Natural killer cell treated with Interleukin-12 subunit alpha and Interleukin-12 subunit beta and Interleukin-15 and Interleukin-18, amount 100 ng/mL, for 72 hours (primary cell): Measurements from ENCODE around the gene WDHD1. TPM values are rescaled to one million over a fixed set of nuclear protein-coding genes. Genes with fewer than 3 reads are reported as not detected.
"Not testable (repeated sequence)": the region's sequence is repeated elsewhere in the genome, so short reads cannot be mapped to it uniquely, and the experiment has no call there.

Experiments used
- ATAC-seq, 2 donors: fragments of 150-1000 bp; cut with Tn5 transposase in 1 of 2; sonication (Bioruptor Pico), chemical (Tn5 transposase) in 1 of 2; 2 replicates each; pipeline ENCODE4 v1.10.0; 2021
- DNase-seq: peaks from one replicate; pipeline ENCODE4 v3.0.0; 2022; ENCODE audit warnings: low spot score
- H3K27ac Mint-ChIP-seq, 2 donors: 1 replicate in 1 of 2; 2 replicates in 1 of 2; pipeline ENCODE4 v1.8.0; 2022; ENCODE audit warnings: mixed read lengths in 2 of 2, mild to moderate bottlenecking in 1 of 2, moderate library complexity in 1 of 2
- H3K27me3 Mint-ChIP-seq, 2 donors: 1 replicate in 1 of 2; 2 replicates in 1 of 2; pipeline ENCODE4 v1.8.0; 2022; ENCODE audit warnings: mixed read lengths in 2 of 2
- H3K36me3 Mint-ChIP-seq: one replicate; pipeline ENCODE4 v1.8.0; 2022; ENCODE audit warnings: mixed read lengths
- H3K4me1 Mint-ChIP-seq, 2 donors: 1 replicate in 1 of 2; 2 replicates in 1 of 2; pipeline ENCODE4 v1.8.0; 2022; ENCODE audit warnings: low read depth in 2 of 2, mixed read lengths in 2 of 2, mild to moderate bottlenecking in 1 of 2
- H3K4me3 Mint-ChIP-seq: one replicate; pipeline ENCODE4 v1.8.0; 2022; ENCODE audit warnings: mixed read lengths
- H3K9me3 Mint-ChIP-seq: 2 replicates; pipeline ENCODE4 v1.8.0; 2022; ENCODE audit warnings: mixed read lengths
- total RNA-seq, 2 donors: library from RNA; stranded (reverse); gene quantifications; one replicate each; pipeline ENCODE4 v1.2.3, GENCODE V29; 2022

WDHD1 gene
- total RNA-seq, 2 donors from 2014 or later: 33.6 to 51.3 TPM

DNA sequence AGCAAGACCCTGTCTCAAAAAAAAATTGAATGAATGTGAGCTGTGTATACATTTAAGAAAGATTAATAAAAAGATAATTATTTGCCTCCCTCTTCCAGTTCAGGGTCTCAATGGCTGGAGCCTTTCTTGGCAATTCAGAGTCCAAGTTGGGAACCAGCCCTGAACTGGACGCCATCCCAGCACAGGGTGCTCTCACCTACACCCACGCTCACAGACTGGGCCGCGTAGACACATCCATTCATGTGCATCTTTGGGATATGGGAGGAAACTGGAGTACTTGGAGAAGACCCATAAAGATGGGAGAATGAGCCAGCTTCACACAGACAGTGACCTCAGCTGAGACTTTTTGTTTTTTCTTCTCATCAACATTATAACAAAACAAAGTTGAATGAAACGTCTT lies 31.0 kb upstream of the WDHD1 start:
- H3K9me3 Mint-ChIP-seq: no peaks in the 10 kb centered on the region
- DNase-seq: no peak
- H3K36me3 Mint-ChIP-seq: peaks cover 15% of the 10 kb centered on the region
- ATAC-seq: no peak
- H3K27ac Mint-ChIP-seq: no peak overlapping the region
- H3K4me1 Mint-ChIP-seq: peaks cover 22 to 44% of the 10 kb centered on the region in 2 donors
- H3K4me3 Mint-ChIP-seq: no peak overlapping the region
- no peaks in the 10 kb centered on the region for H3K27me3 Mint-ChIP-seq

DNA sequence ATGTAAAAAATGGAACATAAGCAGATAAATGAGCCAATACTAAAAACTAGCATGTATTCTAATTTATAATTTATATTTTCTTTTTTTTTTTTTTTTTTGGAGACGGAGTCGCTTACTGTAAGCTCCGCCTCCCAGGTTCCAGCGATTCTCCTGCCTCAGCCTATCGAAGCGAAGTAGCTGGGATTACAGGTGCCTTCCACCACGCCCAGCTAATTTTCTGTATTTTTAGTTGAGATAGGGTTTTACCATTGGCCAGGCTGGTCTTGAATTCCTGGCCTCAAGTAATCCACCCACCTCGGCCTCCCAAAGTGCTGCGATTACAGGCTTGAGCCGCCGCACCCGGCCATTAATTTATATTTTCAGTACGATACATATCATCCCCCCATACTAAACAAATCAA lies 27.2 kb upstream of the WDHD1 start:
- Mint-ChIP-seq H3K36me3 (peaks cover 10% of the 10 kb centered on the region), H3K4me3 (peak overlapping the region; percentile 40), H3K27me3 (no peaks in the 10 kb centered on the region), H3K4me1 (peaks cover 29 to 38% of the 10 kb centered on the region in 2 donors), H3K9me3 (no peaks in the 10 kb centered on the region), H3K27ac (peak overlapping the region; percentile 57 to 86)
- ATAC-seq (no peak), DNase-seq (no peak)

DNA sequence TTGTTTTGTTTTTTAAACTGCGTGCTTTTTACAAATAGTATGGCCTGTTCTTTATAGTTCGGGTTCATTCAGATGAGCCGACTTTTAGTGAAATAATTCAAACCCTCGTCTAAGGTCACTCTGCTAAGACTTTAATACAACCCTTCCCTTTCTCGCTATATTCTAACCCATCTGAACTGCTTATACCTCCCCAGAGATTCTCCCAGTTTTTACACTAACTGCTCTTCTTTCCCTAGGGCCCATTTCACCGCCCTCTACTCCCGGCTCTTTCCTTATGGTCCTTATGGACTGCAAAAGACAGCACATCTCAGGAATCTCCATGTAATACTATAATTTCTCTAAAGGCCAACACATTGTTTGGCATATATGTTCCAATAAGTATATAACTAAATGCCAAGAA lies 26.6 kb upstream of the WDHD1 start:
- no peak for ATAC-seq
- H3K4me3 Mint-ChIP-seq: peak overlapping the region; percentile 84
- H3K27ac Mint-ChIP-seq: peak overlapping the region; percentile 57 to 86
- no peaks in the 10 kb centered on the region for H3K9me3 Mint-ChIP-seq
- H3K36me3 Mint-ChIP-seq: peaks cover 10% of the 10 kb centered on the region
- H3K4me1 Mint-ChIP-seq: peaks cover 29 to 38% of the 10 kb centered on the region in 2 donors
- no peak for DNase-seq
- H3K27me3 Mint-ChIP-seq: no peaks in the 10 kb centered on the region

DNA sequence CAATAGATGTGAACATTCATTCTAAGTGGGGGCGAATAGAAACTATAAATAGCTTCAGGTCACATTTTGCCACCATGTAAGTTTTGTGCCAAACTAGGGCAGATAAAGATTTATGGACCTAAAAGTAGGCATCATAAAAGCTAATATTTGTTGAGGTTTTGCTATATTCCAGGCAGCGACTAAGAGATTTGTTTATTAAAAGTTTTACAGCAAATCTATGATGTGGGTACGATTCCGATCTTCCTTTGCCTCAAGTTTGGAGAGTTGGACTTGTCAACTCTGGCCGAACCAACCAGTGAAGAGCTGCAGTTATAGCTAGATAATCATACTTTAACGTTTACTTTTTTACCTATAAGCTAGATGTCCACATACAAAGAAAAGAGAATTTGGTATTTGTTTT lies 26.1 kb upstream of the WDHD1 start:
- Mint-ChIP-seq H3K4me1 (peaks cover 29 to 35% of the 10 kb centered on the region in 2 donors), H3K27ac (peak overlapping the region; percentile 57 to 86), H3K4me3 (peak overlapping the region; percentile 84), H3K9me3 (no peaks in the 10 kb centered on the region), H3K27me3 (no peaks in the 10 kb centered on the region), H3K36me3 (peaks cover 10% of the 10 kb centered on the region)
- ATAC-seq (no peak), DNase-seq (no peak)

DNA sequence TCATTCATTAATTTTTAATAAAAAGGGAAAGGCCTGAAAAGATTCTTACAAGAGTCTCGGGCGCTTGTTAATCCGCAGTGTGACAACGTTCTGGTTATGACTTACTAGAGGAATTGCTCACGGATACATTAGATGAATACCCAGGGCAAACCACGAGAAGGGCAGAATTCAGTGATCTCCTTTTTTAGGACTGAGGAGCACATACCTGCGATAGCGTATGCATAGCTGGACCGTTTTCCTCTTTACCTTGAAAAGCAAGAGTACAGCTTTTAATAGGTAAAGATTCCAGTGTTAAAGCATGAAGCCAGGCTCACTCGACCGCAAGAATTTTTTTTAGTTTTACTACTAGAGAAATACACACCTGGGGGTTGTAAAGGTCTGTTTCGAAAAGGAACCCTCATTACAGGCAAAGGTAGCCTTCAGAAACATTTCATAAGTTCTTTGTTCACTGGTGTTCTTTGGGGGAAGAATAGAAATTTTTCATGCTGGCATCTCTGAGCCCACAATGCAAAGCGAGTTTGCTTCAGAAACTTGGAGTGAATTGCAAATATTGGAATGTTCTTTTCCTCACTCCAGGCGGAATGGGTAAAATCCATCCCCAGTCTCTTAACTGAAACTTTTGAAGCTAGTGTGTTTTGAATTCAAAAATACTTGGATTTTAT lies 25.5 kb upstream of the WDHD1 start:
- peaks cover 10% of the 10 kb centered on the region for H3K36me3 Mint-ChIP-seq
- no peak for DNase-seq
- no peaks in the 10 kb centered on the region for H3K9me3 Mint-ChIP-seq
- peaks cover 29 to 30% of the 10 kb centered on the region in 2 donors for H3K4me1 Mint-ChIP-seq
- ATAC-seq: peak in 1 of 2 donors; percentile 22
- peak overlapping the region; percentile 57 to 86 for H3K27ac Mint-ChIP-seq
- H3K27me3 Mint-ChIP-seq: no peaks in the 10 kb centered on the region
- H3K4me3 Mint-ChIP-seq: peak overlapping the region; percentile 84

DNA sequence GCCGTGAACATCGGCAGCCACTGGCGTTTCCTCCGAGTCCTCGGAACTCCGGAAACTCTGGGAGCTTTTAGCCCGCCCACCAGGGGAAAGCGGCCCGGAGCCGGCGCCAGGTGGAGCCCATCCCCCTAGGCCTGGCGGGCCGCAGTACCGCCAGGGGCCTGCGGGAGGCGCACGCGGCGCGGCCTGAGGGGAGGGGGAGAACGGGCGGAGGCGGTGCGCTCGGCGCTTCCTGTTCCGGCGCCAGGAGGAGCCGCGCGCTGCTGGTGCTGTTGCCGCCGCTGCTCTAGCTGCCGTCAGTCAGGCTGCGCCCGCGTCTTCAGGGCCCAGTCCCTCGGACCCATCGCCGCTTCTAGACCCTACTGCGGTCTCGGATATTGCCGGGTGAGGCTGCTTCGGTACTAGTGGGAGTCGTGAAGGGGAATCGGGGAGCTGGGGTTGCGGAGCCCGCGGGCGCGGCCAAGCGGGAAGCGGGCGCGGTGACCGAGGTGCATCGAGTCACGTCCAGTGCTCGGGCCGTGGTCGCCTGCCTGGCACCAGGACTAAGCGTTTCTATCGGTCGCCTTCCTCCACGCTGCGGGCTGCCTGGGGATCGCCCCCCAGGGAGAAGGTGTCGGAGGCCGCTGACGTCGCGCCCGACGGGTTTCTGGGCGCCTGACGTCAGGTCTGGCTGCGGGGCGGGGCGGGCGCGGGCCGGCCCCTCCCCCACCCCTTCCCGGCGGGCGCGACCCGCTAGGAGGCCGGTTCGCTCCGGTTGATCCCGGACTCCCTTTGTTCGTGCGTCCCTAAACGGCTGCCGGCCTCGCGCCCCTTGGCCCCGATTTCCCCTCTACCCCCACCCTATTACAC lies 24.7 kb upstream of the WDHD1 start, which contains the start of gene MAPK1IP1L:
MAPK1IP1L (plus strand) TSS at position 225 of the 846 bp plus-strand sequence. CDS start 10,037 bp downstream, outside the sequence.
- Mint-ChIP-seq H3K4me1 (peaks cover 29 to 30% of the 10 kb centered on the region in 2 donors), H3K9me3 (no peaks in the 10 kb centered on the region), H3K4me3 (peak within 1 kb of the TSS; percentile 84), H3K36me3 (peaks cover 10% of the 10 kb centered on the region), H3K27ac (peak within 1 kb of the TSS; percentile 57 to 86), H3K27me3 (no peaks in the 10 kb centered on the region)
- peak; percentile 98 for ATAC-seq
- peak; percentile 93 for DNase-seq

- H3K4me3 Mint-ChIP-seq: peak overlapping the region; percentile 84
- ATAC-seq: peak in 1 of 2 donors; percentile 25
These were observed 24.2 kb upstream of the WDHD1 start for GRCh38 chr14:55051165-55051422.

GRCh38 chr14:55048900-55049436 lies 22.1 kb upstream of the WDHD1 start:
- Mint-ChIP-seq H3K27ac (no peak overlapping the region), H3K36me3 (peaks cover 10% of the 10 kb centered on the region), H3K9me3 (no peaks in the 10 kb centered on the region), H3K27me3 (no peaks in the 10 kb centered on the region), H3K4me3 (no peak overlapping the region), H3K4me1 (peaks cover 23 to 24% of the 10 kb centered on the region in 2 donors)
- DNase-seq (no peak), ATAC-seq (no peak)

More at GRCh38 chr14:55051165-55051422, 24.2 kb upstream of the WDHD1 start:
- Mint-ChIP-seq H3K27ac (peak overlapping the region; percentile 57 to 86), H3K9me3 (no peaks in the 10 kb centered on the region), H3K36me3 (peaks cover 10% of the 10 kb centered on the region), H3K27me3 (no peaks in the 10 kb centered on the region), H3K4me1 (peaks cover 29 to 30% of the 10 kb centered on the region in 2 donors)
- no peak for DNase-seq

DNA sequence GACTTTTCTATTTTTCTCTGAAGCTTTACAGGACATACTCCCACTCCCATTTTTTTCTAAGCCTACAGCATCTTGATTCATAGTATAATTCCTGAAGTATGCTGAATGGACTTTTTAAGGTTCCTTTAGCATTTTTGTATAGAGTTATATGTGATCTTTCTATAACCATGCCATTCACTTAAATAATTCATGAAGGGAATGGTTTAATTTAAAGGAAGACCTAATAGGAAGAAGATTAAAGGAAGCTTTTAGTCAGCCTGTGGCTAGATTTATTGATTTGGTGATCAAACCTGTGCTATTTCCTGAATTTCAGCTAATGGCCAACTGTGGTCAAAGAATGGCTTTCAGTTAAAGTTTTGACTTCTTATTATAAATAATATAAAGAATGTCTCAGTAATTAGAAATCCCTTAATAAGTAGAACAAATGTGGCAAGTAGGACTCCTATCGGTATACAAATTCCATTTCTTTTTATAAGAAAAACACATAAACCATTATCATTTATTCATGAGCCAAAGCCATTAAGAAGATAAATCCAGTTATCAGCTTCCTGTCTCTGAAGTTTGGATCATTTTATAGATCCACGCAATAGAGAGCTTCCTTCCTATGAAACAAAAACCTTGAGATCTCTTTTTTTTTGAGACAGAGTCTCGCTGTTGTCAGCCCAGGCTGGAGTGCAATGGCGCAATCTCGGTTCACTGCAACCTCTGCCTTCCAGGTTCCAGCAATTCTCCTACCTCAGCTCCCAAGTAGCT lies 20.6 kb upstream of the WDHD1 start:
- H3K27ac Mint-ChIP-seq: no peak overlapping the region
- DNase-seq: no peak
- H3K4me1 Mint-ChIP-seq: peaks cover 10 to 11% of the 10 kb centered on the region in 2 donors
- ATAC-seq: no peak
- H3K36me3 Mint-ChIP-seq: peaks cover 8% of the 10 kb centered on the region
- H3K9me3 Mint-ChIP-seq: no peaks in the 10 kb centered on the region
- H3K4me3 Mint-ChIP-seq: no peak overlapping the region
- H3K27me3 Mint-ChIP-seq: no peaks in the 10 kb centered on the region

- Mint-ChIP-seq H3K9me3 (no peaks in the 10 kb centered on the region), H3K36me3 (peaks cover 8% of the 10 kb centered on the region), H3K27ac (no peak overlapping the region), H3K4me3 (no peak overlapping the region), H3K4me1 (peaks cover 0 to 4% of the 10 kb centered on the region in 2 donors), H3K27me3 (no peaks in the 10 kb centered on the region)
- DNase-seq: no peak
- no peak for ATAC-seq
These were observed 18.2 kb upstream of the WDHD1 start for GRCh38 chr14:55045087-55045486.

- H3K27me3 Mint-ChIP-seq: no peaks in the 10 kb centered on the region
- H3K4me3 Mint-ChIP-seq: no peak overlapping the region
- H3K27ac Mint-ChIP-seq: no peak overlapping the region
- peaks cover 11% of the 10 kb centered on the region for H3K36me3 Mint-ChIP-seq
- no peaks in the 10 kb centered on the region for H3K9me3 Mint-ChIP-seq
- DNase-seq: no peak
- H3K4me1 Mint-ChIP-seq: peaks cover 0 to 3% of the 10 kb centered on the region in 2 donors
- no peak for ATAC-seq
These were observed 16.6 kb upstream of the WDHD1 start for GRCh38 chr14:55043528-55043927.

DNA sequence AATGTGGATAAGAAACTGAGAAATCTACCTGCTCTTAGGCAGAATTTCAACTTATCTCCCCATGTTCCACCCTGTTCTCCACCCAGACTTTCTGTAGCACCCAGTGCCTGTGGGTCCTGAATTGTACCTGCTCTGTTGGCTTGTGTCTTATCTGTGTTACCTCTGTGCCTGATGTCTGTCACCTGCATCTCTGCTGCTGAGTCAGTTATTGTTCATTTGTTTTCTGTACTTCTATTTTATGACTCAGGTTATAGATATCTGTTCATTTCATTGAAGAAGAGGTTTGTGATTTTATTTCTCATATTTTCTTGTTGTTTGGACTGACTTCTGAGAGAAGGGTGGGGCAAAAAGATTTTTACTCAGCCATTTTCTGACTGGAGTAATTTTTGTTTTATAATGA lies 11.8 kb upstream of the WDHD1 start:
- Mint-ChIP-seq H3K4me3 (no peak overlapping the region), H3K36me3 (peaks cover 18% of the 10 kb centered on the region), H3K27ac (peak overlapping the region in 1 of 2 donors; percentile 22), H3K27me3 (no peaks in the 10 kb centered on the region), H3K9me3 (no peaks in the 10 kb centered on the region), H3K4me1 (peaks cover 0 to 7% of the 10 kb centered on the region in 2 donors)
- no peak for ATAC-seq
- no peak for DNase-seq

GRCh38 chr14:55037995-55038394 lies 11.1 kb upstream of the WDHD1 start:
- H3K27ac Mint-ChIP-seq, ATAC-seq, H3K27me3 Mint-ChIP-seq, H3K4me3 Mint-ChIP-seq, H3K9me3 Mint-ChIP-seq, H3K4me1 Mint-ChIP-seq, DNase-seq: not testable (repeated sequence)
- H3K36me3 Mint-ChIP-seq: peaks cover 13% of the 10 kb centered on the region
